ENCODE data around the gene FGFBP3.

Gene FGFBP3

GRCh38 chr10:91879515-91880170 lies 29.6 kb downstream of the FGFBP3 start:
- H3K4me3 ChIP-seq (ENCODE audit: low read length) = peak overlapping the region; percentile 6
- peak; percentile 59 for DNase-seq (ENCODE audit: low read depth)
- TF ChIP-seq CTCF (conservative IDR thresholded peaks at IDR 0.05; ENCODE audit: low read depth, low read length) = no peak

- DNase-seq (ENCODE audit: low read depth) = no peak
- no peak for TF ChIP-seq CTCF (conservative IDR thresholded peaks at IDR 0.05; ENCODE audit: low read depth, low read length)
- H3K4me3 ChIP-seq (ENCODE audit: low read length) = no peak overlapping the region
Observed at GRCh38 chr10:91875779-91876178, 33.5 kb downstream of the FGFBP3 start.

GRCh38 chr10:91875156-91875555 lies 34.1 kb downstream of the FGFBP3 start:
- no peak for DNase-seq (ENCODE audit: low read depth)
- no peak for TF ChIP-seq CTCF (conservative IDR thresholded peaks at IDR 0.05; ENCODE audit: low read depth, low read length)
- H3K4me3 ChIP-seq (ENCODE audit: low read length) = no peak overlapping the region

- no peak overlapping the region for H3K4me3 ChIP-seq (ENCODE audit: low read length)
- DNase-seq (ENCODE audit: low read depth) = no peak
- TF ChIP-seq CTCF (conservative IDR thresholded peaks at IDR 0.05; ENCODE audit: low read depth, low read length) = no peak
Observed at GRCh38 chr10:91865562-91866081, 43.7 kb downstream of the FGFBP3 start.

- no peak for TF ChIP-seq CTCF (conservative IDR thresholded peaks at IDR 0.05; ENCODE audit: low read depth, low read length)
- no peak overlapping the region for H3K4me3 ChIP-seq (ENCODE audit: low read length)
- DNase-seq (ENCODE audit: low read depth) = no peak
Observed at GRCh38 chr10:91864744-91865143, 44.5 kb downstream of the FGFBP3 start.

GRCh38 chr10:91864099-91864498 lies 45.2 kb downstream of the FGFBP3 start:
- no peak for DNase-seq (ENCODE audit: low read depth)
- TF ChIP-seq CTCF (conservative IDR thresholded peaks at IDR 0.05; ENCODE audit: low read depth, low read length) = no peak

GRCh38 chr10:91860885-91861284 lies 48.4 kb downstream of the FGFBP3 start:
- no peak overlapping the region for H3K4me3 ChIP-seq (ENCODE audit: low read length)
- DNase-seq (ENCODE audit: low read depth) = no peak
- TF ChIP-seq CTCF (conservative IDR thresholded peaks at IDR 0.05; ENCODE audit: low read depth, low read length) = no peak

More at GRCh38 chr10:91864099-91864498, 45.2 kb downstream of the FGFBP3 start:
- H3K4me3 ChIP-seq (ENCODE audit: low read length) = no peak overlapping the region
